Stimulated activated CD4-positive, alpha-beta T cell treated with anti-CD3 and anti-CD28 coated beads, Interleukin-2, amount 100 ng/mL, for 24 hours (primary cell): ENCODE measurements around the gene NPIPB6.
A peak's percentile ranks its signal among the peaks of the same experiment; 100 is the strongest.

Source experiments
- DNase-seq, 2 donors: peaks; one replicate each; pipeline ENCODE4 v3.0.0-alpha.2; 2020

NPIPB6 gene

DNA sequence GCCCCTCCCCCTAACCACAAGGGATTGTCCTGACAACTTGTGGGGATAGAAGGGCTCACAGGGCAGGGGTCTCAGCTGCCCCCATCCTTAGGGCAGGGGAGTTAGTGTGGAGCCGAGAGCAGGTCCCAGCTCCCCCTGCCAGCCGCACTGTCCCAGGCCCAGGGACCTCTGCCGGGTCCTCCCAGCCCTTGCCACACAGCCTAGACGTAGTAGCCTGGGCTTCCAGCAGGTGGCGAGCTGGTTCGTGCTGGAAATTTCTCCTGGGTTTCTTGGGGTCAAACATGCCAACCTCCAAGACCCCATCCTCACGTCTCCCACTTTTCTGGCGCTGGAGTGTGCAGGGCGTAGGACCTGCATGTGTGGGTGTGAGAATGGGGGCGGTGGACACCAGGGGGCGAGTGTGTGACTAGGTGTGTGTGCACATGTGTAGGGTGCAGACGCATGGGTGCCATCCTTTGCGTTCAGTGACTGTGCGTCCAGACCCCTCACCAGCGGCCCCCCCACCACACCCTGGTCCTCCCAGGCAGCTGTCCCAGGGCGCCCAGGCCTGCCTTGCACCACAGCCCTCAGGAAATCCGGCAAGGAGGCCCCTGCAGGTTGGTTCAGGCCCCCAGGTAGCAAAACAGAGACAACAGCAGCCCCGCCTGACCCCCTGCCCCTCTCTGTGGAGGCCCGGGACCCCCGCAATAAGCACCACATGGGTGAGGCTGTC lies 41.5 kb downstream of the NPIPB6 start:
- DNase-seq, result peak; percentile 61 to 70

DNA sequence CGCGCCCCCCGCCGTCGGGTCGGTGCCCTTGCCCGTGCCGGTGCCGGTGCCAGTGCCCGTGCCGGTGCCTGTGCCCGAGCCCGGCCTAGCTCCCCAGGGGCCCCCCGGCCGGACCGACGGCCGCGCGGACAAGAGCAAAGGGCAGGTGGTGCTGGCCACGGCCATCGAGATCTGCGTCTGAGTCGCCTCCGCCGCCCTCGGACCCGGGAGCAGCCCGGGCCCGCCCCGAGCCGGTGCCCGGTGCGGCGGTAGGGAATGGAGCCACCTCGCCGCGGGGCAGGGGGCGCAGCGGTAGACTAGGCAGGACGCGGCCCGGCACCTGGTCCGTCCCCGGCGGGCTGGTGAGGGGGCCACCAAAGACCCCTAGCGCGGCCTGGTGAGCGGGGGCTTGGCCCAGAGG lies 42.6 kb downstream of the NPIPB6 start:
- DNase-seq, result no peak

DNA sequence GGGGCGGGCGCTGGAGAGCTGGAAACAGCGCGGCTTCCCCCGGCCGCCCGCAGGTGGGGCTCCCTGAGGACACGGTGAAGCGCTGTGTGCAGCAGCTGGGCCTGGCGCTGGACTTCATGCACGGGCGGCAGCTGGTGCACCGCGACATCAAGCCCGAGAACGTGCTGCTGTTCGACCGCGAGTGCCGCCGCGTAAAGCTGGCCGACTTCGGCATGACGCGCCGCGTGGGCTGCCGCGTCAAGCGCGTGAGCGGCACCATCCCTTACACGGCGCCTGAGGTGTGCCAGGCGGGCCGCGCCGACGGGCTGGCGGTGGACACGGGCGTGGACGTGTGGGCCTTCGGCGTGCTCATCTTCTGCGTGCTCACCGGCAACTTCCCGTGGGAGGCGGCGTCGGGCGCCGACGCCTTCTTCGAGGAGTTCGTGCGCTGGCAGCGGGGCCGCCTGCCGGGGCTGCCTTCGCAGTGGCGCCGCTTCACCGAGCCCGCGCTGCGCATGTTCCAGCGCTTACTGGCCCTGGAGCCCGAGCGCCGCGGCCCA lies 43.2 kb downstream of the NPIPB6 start:
- no peak for DNase-seq

DNA sequence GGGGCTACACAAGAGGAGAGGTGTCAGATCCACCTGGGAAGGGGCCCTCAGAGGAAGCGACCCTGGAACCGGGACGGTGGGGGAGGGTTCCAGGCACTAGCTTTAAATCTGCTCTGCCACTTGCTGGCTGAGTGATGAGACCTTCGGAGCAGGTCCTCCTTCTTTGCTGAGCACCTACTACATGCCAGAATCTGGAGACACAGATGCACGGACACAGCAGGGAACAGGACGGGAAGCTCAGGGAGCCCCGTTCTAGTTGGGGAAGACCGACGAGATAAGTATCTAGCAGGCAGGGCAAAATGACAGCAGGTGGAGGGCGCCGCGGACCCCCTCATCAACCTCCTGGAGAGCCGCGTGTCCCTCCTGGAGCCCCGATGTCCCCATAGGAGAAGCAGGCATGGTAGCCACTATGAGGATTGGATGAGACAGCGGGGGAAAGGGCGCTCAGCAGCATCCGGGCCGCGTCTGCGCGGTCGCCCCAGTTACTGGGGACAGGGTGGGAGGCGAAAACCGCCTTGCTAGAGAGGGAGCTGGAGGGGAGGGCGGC lies 43.8 kb downstream of the NPIPB6 start:
- no peak for DNase-seq

GRCh38 chr16:28318042-28318744 lies 45.1 kb downstream of the NPIPB6 start:
- no peak for DNase-seq

GRCh38 chr16:28317040-28317880 lies 46.0 kb downstream of the NPIPB6 start:
- peak; percentile 82 for DNase-seq

DNA sequence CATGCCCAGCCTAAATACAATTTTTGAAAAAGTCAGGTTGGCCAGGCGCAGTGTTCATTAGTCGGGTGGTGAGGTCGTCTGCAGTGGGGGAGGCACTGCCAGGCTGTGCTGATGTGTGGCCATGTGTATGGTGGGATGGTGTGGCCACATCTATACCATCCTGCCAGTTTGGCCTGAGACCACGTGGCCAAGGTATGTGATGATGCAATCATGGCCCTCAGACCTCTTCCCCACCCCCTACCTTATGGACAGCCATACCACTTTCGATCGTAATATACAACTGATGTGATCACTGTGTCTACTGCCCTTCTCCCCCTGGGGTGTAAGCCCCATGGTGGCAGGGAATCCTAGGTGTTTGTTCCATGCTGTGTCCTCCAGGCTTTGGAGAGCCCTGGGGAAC lies 47.3 kb downstream of the NPIPB6 start:
- DNase-seq, result no peak

DNA sequence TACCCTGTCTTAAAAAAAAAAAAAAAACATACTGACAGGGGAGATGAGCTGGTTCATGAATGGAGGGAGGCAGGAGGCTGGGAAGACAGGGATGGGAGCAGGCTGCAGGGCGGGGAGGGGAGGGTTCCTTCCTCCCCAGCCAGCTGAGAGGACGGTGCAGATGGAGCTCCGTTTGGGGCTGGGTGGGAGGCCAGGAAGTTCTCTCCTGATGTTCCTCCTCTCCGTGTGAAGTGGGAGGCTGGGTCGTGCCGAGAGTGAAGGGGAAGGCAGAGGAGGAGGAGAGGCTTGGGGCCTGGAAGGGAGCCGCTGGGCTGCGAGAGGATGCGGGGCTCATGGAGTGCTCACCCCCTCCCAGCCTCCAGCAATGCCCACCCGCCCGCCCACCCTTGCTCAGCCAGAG lies 49.7 kb downstream of the NPIPB6 start:
- DNase-seq, result no peak

- DNase-seq, result no peak
Observed at GRCh38 chr16:28312327-28312726, 51.0 kb downstream of the NPIPB6 start.

DNA sequence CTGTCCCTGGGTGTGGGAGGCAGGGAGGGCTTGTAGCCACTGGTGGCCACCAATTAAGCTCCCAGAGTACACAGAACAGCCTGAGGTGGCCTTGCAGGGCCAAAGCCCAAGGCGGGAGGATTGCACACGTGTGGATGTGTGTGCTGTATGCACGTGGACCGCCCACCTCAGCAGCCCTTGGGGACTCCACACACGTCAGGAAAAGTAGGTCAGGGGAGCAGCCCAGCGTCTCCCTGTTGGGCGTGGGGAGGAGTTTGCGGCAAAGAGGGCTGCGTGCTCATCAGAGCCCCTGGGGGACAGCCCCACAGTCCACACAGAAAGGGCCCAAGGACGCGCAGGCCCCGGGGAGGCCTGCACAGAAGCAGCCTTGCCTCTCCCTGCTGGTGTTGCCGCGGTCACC lies 51.4 kb downstream of the NPIPB6 start:
- DNase-seq, result no peak

- DNase-seq, result no peak
Observed at GRCh38 chr16:28311413-28311812, 51.9 kb downstream of the NPIPB6 start.

DNA sequence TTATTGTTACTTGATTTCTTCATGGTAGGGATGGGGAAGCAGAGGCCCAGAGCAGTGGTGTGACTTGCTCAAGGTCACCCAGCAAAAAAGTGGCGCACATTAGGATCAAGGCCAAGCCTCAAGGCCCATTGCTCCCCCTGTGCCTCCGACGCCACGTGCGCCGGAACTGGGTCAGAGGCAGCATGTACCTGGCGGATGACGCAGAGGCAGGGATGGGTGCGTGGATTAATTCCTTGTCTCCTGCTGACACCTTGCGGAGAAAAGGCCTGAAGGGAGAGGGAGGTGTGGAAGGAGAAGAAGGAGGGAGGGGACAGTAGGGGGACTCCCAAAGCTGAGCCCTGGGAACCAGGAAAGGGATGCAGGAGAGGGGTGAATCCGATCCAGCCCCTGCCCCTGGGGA lies 52.5 kb downstream of the NPIPB6 start:
- DNase-seq, result no peak

- peak; percentile 79 to 83 for DNase-seq
Observed at GRCh38 chr16:28309811-28310311, 53.4 kb downstream of the NPIPB6 start.

DNA sequence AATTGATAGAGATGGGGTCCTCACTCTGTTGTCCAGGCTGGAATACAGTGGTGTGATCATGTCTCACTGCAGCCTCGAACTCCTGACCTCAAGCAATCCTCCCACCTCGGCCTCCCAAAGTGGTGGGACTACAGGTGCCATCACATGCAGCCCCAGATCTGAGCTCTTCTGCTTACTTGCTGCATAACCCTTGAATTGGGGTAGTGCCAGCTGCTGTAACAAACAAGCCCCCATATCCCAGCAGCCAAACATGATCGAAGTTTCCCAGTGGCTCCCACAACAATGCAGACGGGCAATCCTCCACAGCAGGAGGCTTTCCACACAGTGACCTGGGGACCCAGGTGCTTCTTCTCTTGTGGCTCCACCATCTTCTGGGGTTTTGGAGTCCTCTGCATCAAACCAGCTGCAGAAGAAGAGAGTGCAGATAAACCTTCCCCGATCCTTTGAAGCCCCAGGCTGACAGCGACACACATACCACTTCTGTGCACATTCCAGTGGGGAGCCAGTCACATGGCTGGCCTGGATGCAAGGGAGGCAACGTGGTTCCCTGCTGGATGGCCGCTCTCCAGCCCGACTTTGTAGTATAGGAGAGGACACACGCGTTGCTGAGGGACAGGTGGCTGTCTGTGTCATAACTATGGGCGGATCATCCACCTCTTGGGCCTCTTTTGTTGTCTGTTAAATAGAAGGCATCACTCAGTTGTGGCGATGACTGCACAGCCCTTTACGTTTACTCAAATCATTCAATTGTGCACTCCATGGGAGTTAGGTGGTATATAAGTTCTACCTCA lies 54.3 kb downstream of the NPIPB6 start:
- DNase-seq, result no peak

GRCh38 chr16:28307936-28308335 lies 55.4 kb downstream of the NPIPB6 start:
- no peak for DNase-seq

DNA sequence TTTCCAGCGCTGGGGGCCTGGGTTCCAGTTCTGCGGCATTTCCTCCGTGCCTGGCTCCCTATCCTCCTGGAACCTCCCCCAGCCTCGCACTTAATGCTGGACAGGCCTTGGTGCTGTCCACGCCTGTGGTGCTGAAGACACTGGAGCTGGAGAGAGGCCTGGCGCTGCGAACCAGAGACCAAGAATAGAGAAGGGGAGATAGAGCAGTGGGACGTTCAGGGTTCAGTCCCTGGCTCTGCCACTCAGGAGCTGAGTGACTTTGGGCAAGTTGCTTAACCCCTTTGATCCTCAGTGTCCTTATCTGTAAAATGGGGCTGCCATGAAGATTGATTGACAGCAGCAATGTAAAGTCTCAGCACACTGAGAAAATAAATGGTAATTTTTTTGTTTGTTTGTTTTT lies 59.1 kb downstream of the NPIPB6 start:
- DNase-seq, result peak in 1 of 2 donors; percentile 18

- DNase-seq, result no peak
Observed at GRCh38 chr16:28303132-28303531, 60.2 kb downstream of the NPIPB6 start.

DNA sequence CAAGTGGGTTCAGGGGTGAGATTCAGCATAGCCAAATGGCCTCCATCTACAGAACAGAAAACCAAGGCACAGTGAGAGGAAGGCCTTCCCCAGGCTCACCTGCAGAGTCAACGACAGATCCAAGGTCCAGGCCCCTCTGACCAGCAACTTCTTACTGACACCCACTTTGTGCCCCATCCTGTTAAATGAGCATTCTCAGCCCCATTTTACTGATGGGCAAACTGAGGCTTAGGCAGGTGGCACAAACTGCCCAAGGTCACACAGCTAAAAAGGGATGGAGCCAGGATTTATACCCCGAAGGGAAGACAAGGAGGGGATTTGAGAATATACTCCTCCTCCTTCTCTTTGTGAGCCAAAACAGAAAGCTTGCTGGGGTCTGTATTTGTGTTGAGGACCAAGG lies 61.7 kb downstream of the NPIPB6 start:
- no peak for DNase-seq

DNA sequence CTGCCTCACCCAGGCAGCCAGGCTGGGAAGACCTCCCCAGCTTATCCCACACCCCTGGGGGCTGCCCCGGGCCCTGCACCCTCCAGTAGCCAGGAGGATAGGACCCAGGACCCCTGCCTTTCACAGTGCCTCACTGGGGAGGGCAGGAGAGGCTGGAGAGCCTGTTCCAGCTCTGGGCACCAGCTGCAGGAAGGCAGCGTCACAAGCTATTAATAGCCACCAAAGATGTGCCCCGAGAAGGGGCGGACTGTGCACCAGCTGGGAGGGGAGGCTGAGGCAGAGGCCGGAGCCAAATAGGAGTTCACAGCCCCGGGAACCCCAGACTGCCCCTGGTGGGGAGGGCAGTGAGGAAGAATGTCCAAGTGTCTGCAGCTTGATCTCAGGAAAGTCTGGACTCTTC lies 62.2 kb downstream of the NPIPB6 start:
- no peak for DNase-seq

GRCh38 chr16:28300327-28300726 lies 63.0 kb downstream of the NPIPB6 start:
- no peak for DNase-seq

- DNase-seq, result no peak
Observed at GRCh38 chr16:28298511-28298878, 64.8 kb downstream of the NPIPB6 start.
